ENCODE measurements around the gene ASS1. TPM values are rescaled to one million over a fixed set of nuclear protein-coding genes. Genes with fewer than 3 reads are reported as not detected.

The ASS1 gene
- total RNA-seq, 1 donor from 2014 or later, result 117 TPM

GRCh38 chr9:130493476-130493875, 48.7 kb downstream of the ASS1 start:
- TF ChIP-seq EZH2 (IDR thresholded peaks at IDR 0.05; ENCODE audit: insufficient read depth, low read length), result no peak
- no peak for TF ChIP-seq CTCF (IDR thresholded peaks at IDR 0.05; ENCODE audit: insufficient read depth, low read depth, low read length)
- Mint-ChIP-seq H3K36me3 (ENCODE audit: low read depth, unreplicated experiment) (peaks cover 36% of the 10 kb centered on the region), H3K4me3 (ENCODE audit: unreplicated experiment) (no peak overlapping the region), H3K27ac (ENCODE audit: unreplicated experiment) (no peak overlapping the region), H3K27me3 (ENCODE audit: low read depth, unreplicated experiment) (peaks cover 12% of the 10 kb centered on the region), H3K4me1 (ENCODE audit: low read depth, unreplicated experiment) (no peaks in the 10 kb centered on the region), H3K9me3 (ENCODE audit: unreplicated experiment) (peaks cover 7% of the 10 kb centered on the region)
- no peak overlapping the region for H2AFZ ChIP-seq (ENCODE audit: low read depth, low read length)
- H3K4me3 ChIP-seq (ENCODE audit: insufficient read depth, low read depth, low read length), result no peak overlapping the region
- FAIRE-seq (no peak), DNase-seq (ENCODE audit: low read depth) (no peak)
- peaks cover 11% of the 10 kb centered on the region for H3K9me3 ChIP-seq (ENCODE audit: insufficient read depth, low read depth, low read length)
- H3K79me2 ChIP-seq (ENCODE audit: insufficient read depth, low read length), result no peaks in the 10 kb centered on the region
- H4K20me1 ChIP-seq (ENCODE audit: insufficient read depth, low read length), result no peaks in the 10 kb centered on the region
- H3K36me3 ChIP-seq (ENCODE audit: insufficient read depth, low read length), result no peaks in the 10 kb centered on the region
- H3K27ac ChIP-seq (ENCODE audit: low read depth, low read length), result no peak overlapping the region
- peaks cover 4% of the 10 kb centered on the region for H3K27me3 ChIP-seq (ENCODE audit: insufficient read depth, low read length)
- H3K4me1 ChIP-seq (ENCODE audit: insufficient read depth, low read length), result no peaks in the 10 kb centered on the region
- H3K9ac ChIP-seq (ENCODE audit: low read length), result no peak overlapping the region
- no peak overlapping the region for H3K4me2 ChIP-seq (ENCODE audit: low read length)

- H3K36me3 Mint-ChIP-seq (ENCODE audit: low read depth, unreplicated experiment), result peaks cover 42% of the 10 kb centered on the region
- Histone ChIP-seq H2AFZ (ENCODE audit: low read depth, low read length) (no peak overlapping the region), H3K36me3 (ENCODE audit: insufficient read depth, low read length) (no peaks in the 10 kb centered on the region), H3K9me3 (ENCODE audit: insufficient read depth, low read depth, low read length) (peaks cover 11% of the 10 kb centered on the region), H3K27ac (ENCODE audit: low read depth, low read length) (no peak overlapping the region), H3K9ac (ENCODE audit: low read length) (no peak overlapping the region), H3K4me2 (ENCODE audit: low read length) (no peak overlapping the region), H3K4me1 (ENCODE audit: insufficient read depth, low read length) (no peaks in the 10 kb centered on the region), H3K79me2 (ENCODE audit: insufficient read depth, low read length) (no peaks in the 10 kb centered on the region), H4K20me1 (ENCODE audit: insufficient read depth, low read length) (no peaks in the 10 kb centered on the region), H3K27me3 (ENCODE audit: insufficient read depth, low read length) (peaks cover 4% of the 10 kb centered on the region), H3K4me3 (ENCODE audit: insufficient read depth, low read depth, low read length) (no peak overlapping the region)
- peaks cover 12% of the 10 kb centered on the region for H3K27me3 Mint-ChIP-seq (ENCODE audit: low read depth, unreplicated experiment)
- TF ChIP-seq CTCF (IDR thresholded peaks at IDR 0.05; ENCODE audit: insufficient read depth, low read depth, low read length) (no peak), EZH2 (IDR thresholded peaks at IDR 0.05; ENCODE audit: insufficient read depth, low read length) (no peak)
- H3K4me1 Mint-ChIP-seq (ENCODE audit: low read depth, unreplicated experiment), result no peaks in the 10 kb centered on the region
- no peak overlapping the region for H3K27ac Mint-ChIP-seq (ENCODE audit: unreplicated experiment)
- H3K9me3 Mint-ChIP-seq (ENCODE audit: unreplicated experiment), result peaks cover 7% of the 10 kb centered on the region
- no peak overlapping the region for H3K4me3 Mint-ChIP-seq (ENCODE audit: unreplicated experiment)
- no peak for DNase-seq (ENCODE audit: low read depth)
- no peak for FAIRE-seq
Measured at GRCh38 chr9:130495067-130495466, 50.3 kb downstream of the ASS1 start.

- Mint-ChIP-seq H3K27ac (ENCODE audit: unreplicated experiment) (no peak overlapping the region), H3K4me1 (ENCODE audit: low read depth, unreplicated experiment) (no peaks in the 10 kb centered on the region), H3K4me3 (ENCODE audit: unreplicated experiment) (no peak overlapping the region), H3K27me3 (ENCODE audit: low read depth, unreplicated experiment) (peaks cover 10% of the 10 kb centered on the region), H3K9me3 (ENCODE audit: unreplicated experiment) (peaks cover 7% of the 10 kb centered on the region), H3K36me3 (ENCODE audit: low read depth, unreplicated experiment) (peaks cover 45% of the 10 kb centered on the region)
- peaks cover 4% of the 10 kb centered on the region for H3K27me3 ChIP-seq (ENCODE audit: insufficient read depth, low read length)
- FAIRE-seq (no peak), DNase-seq (ENCODE audit: low read depth) (no peak)
- no peaks in the 10 kb centered on the region for H4K20me1 ChIP-seq (ENCODE audit: insufficient read depth, low read length)
- H3K27ac ChIP-seq (ENCODE audit: low read depth, low read length), result no peak overlapping the region
- no peak for TF ChIP-seq EZH2 (IDR thresholded peaks at IDR 0.05; ENCODE audit: insufficient read depth, low read length)
- TF ChIP-seq CTCF (IDR thresholded peaks at IDR 0.05; ENCODE audit: insufficient read depth, low read depth, low read length), result no peak
- H3K9me3 ChIP-seq (ENCODE audit: insufficient read depth, low read depth, low read length), result peaks cover 11% of the 10 kb centered on the region
- no peak overlapping the region for H3K4me2 ChIP-seq (ENCODE audit: low read length)
- H3K4me1 ChIP-seq (ENCODE audit: insufficient read depth, low read length), result no peaks in the 10 kb centered on the region
- no peaks in the 10 kb centered on the region for H3K36me3 ChIP-seq (ENCODE audit: insufficient read depth, low read length)
- H3K9ac ChIP-seq (ENCODE audit: low read length), result no peak overlapping the region
- no peaks in the 10 kb centered on the region for H3K79me2 ChIP-seq (ENCODE audit: insufficient read depth, low read length)
- H2AFZ ChIP-seq (ENCODE audit: low read depth, low read length), result no peak overlapping the region
- H3K4me3 ChIP-seq (ENCODE audit: insufficient read depth, low read depth, low read length), result no peak overlapping the region
Measured at GRCh38 chr9:130497139-130497538, 52.4 kb downstream of the ASS1 start.

Measured in astrocyte (in vitro differentiated cells and primary cell).